Testis (tissue), 3 donors: ENCODE measurements around the gene HIGD1A. TPM values are rescaled to one million over a fixed set of nuclear protein-coding genes. Genes with fewer than 3 reads are reported as not detected.

ENCODE experiments used
- DNase-seq: peaks from one replicate; pipeline ENCODE4 v3.0.0-alpha.2; 2019
- H3K27ac ChIP-seq, 2 donors: fragments of 200-600 bp; sonication (generic); one replicate each; pipeline ENCODE4 v1.5.1; 2019
- H3K27me3 ChIP-seq: fragments of 200-600 bp; sonication (generic); one replicate; pipeline ENCODE4 v1.5.1; 2019
- H3K36me3 ChIP-seq: fragments of 200-600 bp; sonication (generic); one replicate; pipeline ENCODE4 v1.5.1; 2017; ENCODE audit warnings: low read depth; ENCODE audit errors: missing control alignments
- H3K4me1 ChIP-seq: fragments of 200-600 bp; sonication (generic); one replicate; pipeline ENCODE4 v1.5.1; 2019
- H3K4me3 ChIP-seq, 2 donors: fragments of 200-600 bp; sonication (generic); one replicate each; pipeline ENCODE4 v1.5.1; 2017 to 2019
- H3K9me3 ChIP-seq: fragments of 200-600 bp; sonication (generic); one replicate; pipeline ENCODE4 v1.5.1; 2017
- POLR2A ChIP-seq: fragments of 450-650 bp; IDR thresholded peaks from one replicate; pipeline ENCODE4 v1.6.1; 2017; ENCODE audit warnings: antibody characterized with exemption, mild to moderate bottlenecking, moderate library complexity
- WGBS, 2 donors: methylation state at CpG; one replicate each; pipeline ENCODE4 v1.1.5; 2018; 5-methylcytosine and 5-hydroxymethylcytosine counted together
- intact Hi-C: fragments of 100-400 bp; cut with DNase I; formaldehyde crosslinking; loops from one replicate; pipeline ENCODE4 v1.15.1; 2023; ENCODE audit warnings: low total_unique reads
- polyA plus RNA-seq: library from polyadenylated mRNA; stranded (reverse); fragments of 350-450 nt; fragmentation: Illumina TruSeq; extraction: RNeasy Lipid Tissue Mini Kit (QIAGEN cat#74804); gene quantifications from one replicate; pipeline ENCODE4 v1.2.3, GENCODE V29; 2014; ENCODE audit warnings: low read depth, low replicate concordance; ENCODE audit not compliant: insufficient read depth
- total RNA-seq, 2 donors: library from RNA; depleted of rRNA; stranded (reverse); fragments of >200 nt; gene quantifications; one replicate each; pipeline ENCODE4 v1.2.3, GENCODE V29; 2016
- TF ChIP-seq, protein P1 (sequence below), 3 experiments: fragments of 450-650 bp in 2 of 3; fragments of 200-600 bp in 1 of 3; sonication (generic) in 1 of 3; IDR thresholded peaks; one replicate each; pipeline ENCODE4 v1.5.1; 2016 to 2019; ENCODE audit warnings: antibody characterized with exemption in 3 of 3, mild to moderate bottlenecking in 2 of 3, moderate library complexity in 1 of 3

HIGD1A gene
- total and polyA plus RNA-seq, 3 donors from 2014 or later: 95.6 to 133 (median 110) TPM

DNA sequence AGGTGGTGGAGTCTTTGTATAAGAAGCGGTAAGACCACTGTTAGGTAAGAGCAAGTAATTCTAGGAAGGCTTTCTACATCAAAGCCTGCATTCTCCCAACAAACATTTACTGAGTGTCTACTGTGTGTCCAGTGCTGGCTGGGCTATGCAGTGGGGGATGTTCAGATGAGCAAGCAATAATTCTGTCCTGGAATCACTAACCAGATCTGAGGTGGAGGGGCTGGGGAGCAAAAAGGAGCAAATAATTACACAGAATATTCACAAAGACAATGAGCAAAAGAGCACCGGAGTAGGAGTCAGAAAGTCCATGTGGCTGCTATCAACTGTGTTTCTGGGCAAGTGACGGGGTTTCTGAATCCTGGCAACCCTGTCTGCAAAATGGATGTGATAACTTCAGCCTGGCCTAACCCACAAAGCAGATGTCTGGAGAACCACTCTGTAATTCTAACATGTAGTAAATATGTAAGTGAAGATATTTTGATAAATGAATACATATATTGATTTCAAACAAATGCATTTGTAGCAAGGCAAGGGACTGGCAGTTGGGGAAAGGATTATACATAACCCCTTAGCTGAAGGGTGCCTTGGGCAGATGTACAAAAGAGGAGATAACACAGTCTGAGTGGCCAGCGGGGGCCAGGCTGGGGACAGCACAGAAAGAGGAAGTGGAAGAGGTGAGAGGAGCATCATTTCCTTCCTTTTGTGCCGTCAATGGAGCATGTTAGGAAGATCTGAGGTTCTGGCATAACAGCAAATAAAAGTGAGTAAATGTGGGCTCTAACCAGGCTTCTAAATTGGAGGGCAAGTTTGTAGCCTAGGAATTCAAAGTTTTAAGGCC lies 42.6 kb upstream of the HIGD1A start:
- TF ChIP-seq, protein P1, sequence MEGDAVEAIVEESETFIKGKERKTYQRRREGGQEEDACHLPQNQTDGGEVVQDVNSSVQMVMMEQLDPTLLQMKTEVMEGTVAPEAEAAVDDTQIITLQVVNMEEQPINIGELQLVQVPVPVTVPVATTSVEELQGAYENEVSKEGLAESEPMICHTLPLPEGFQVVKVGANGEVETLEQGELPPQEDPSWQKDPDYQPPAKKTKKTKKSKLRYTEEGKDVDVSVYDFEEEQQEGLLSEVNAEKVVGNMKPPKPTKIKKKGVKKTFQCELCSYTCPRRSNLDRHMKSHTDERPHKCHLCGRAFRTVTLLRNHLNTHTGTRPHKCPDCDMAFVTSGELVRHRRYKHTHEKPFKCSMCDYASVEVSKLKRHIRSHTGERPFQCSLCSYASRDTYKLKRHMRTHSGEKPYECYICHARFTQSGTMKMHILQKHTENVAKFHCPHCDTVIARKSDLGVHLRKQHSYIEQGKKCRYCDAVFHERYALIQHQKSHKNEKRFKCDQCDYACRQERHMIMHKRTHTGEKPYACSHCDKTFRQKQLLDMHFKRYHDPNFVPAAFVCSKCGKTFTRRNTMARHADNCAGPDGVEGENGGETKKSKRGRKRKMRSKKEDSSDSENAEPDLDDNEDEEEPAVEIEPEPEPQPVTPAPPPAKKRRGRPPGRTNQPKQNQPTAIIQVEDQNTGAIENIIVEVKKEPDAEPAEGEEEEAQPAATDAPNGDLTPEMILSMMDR (IDR thresholded peaks at IDR 0.05): no peak
- TF ChIP-seq POLR2A: no peak
- DNase-seq: no peak
- WGBS, 2 donors: 46 to 49% methylated on average over 5 of the region's 5 CpGs
- Histone ChIP-seq H3K4me3 (no peak overlapping the region), H3K27ac (peak overlapping the region in 1 of 2 donors; percentile 57), H3K36me3 (no peaks in the 10 kb centered on the region), H3K27me3 (no peaks in the 10 kb centered on the region), H3K9me3 (no peaks in the 10 kb centered on the region), H3K4me1 (peaks cover 35% of the 10 kb centered on the region)
- intact Hi-C loops: no loop called here

DNA sequence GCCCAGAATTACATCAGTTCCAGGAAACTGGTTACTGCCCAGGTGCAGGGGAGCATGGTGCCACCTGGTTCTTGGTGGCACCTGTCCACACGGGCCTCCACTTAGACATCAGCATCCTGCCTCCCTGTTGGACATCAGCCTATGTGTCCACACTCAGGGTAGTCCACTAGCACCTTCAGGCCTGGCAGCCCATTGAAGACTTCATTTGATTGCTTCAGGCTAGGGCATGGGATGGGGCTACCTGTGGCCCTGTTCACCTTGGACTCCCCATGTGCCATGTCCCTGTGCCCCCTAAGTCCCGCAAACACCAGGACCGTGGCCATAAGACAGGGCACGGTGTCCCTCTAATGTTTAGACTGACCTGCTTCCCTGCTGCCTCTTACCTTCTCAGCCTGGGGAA lies 40.5 kb upstream of the HIGD1A start:
- Histone ChIP-seq H3K9me3 (no peaks in the 10 kb centered on the region), H3K27ac (peak overlapping the region; percentile 22 to 57), H3K4me3 (no peak overlapping the region), H3K27me3 (no peaks in the 10 kb centered on the region), H3K4me1 (peaks cover 27% of the 10 kb centered on the region), H3K36me3 (no peaks in the 10 kb centered on the region)
- TF ChIP-seq POLR2A: no peak
- TF ChIP-seq, protein P1 (IDR thresholded peaks at IDR 0.05): no peak
- no peak for DNase-seq
- intact Hi-C loops: no loop called here
- 86 to 93% methylated on average over 4 of the region's 4 CpGs for WGBS, 2 donors

GRCh38 chr3:42844412-42844713 lies 40.1 kb upstream of the HIGD1A start:
- H3K4me3 ChIP-seq: no peak overlapping the region

GRCh38 chr3:42843713-42844411 lies 39.6 kb upstream of the HIGD1A start:
- peak overlapping the region in 1 of 2 donors; percentile 57 for H3K27ac ChIP-seq

More at GRCh38 chr3:42844412-42844713, 40.1 kb upstream of the HIGD1A start:
- TF ChIP-seq, protein P1 (IDR thresholded peaks at IDR 0.05): no peak
- no peak for TF ChIP-seq POLR2A
- no peaks in the 10 kb centered on the region for H3K9me3 ChIP-seq
- no peaks in the 10 kb centered on the region for H3K36me3 ChIP-seq
- no peak for DNase-seq
- WGBS, 2 donors: 56 to 80% methylated on average over 1 of the region's 1 CpG
- H3K4me1 ChIP-seq: peaks cover 27% of the 10 kb centered on the region
- no peaks in the 10 kb centered on the region for H3K27me3 ChIP-seq
- peak overlapping the region in 1 of 2 donors; percentile 57 for H3K27ac ChIP-seq
- intact Hi-C loops: no loop called here

More at GRCh38 chr3:42843713-42844411, 39.6 kb upstream of the HIGD1A start:
- no peak for TF ChIP-seq POLR2A
- TF ChIP-seq, protein P1 (IDR thresholded peaks at IDR 0.05): no peak
- Histone ChIP-seq H3K4me1 (peaks cover 27% of the 10 kb centered on the region), H3K36me3 (no peaks in the 10 kb centered on the region), H3K27me3 (no peaks in the 10 kb centered on the region), H3K4me3 (no peak overlapping the region), H3K9me3 (no peaks in the 10 kb centered on the region)
- 55 to 60% methylated on average over 6 of the region's 6 CpGs for WGBS, 2 donors
- DNase-seq: peak; percentile 57
- intact Hi-C loops: no loop called here
